Endothelial cell of umbilical vein (primary cell): ENCODE results near the gene ACAT2. TPM values are rescaled to one million over a fixed set of nuclear protein-coding genes. Genes with fewer than 3 reads are reported as not detected.

ENCODE experiments used
- BruUV-seq: library from RNA; stranded (reverse); fragments of 400-500 nt; replicated peaks from 2 replicates; lab custom pipeline; 2021; lab: Mats Ljungman, UMichigan
- CTCF ChIA-PET: fragments of 300-600, 350-600 bp; sonication (Branson Sonifier 250); formaldehyde crosslinking; loops from one replicate; lab custom pipeline; 2021; ENCODE audit warnings: antibody characterized with exemption, inconsistent platforms; lab: Charles Lee
- POLR2A ChIA-PET: fragments of 300-600, 350-600 bp; sonication (Branson Sonifier 250); formaldehyde crosslinking; loops from one replicate; lab custom pipeline; 2021; ENCODE audit warnings: antibody characterized with exemption, inconsistent platforms; lab: Charles Lee
- DNase-seq: peaks from one replicate; pipeline ENCODE4 v3.0.0-alpha.2; 2011; ENCODE audit warnings: low read depth, low spot score
- FAIRE-seq: peaks from 2 replicates; lab custom pipeline; 2011; peaks lifted over from hg19 to GRCh38; lab: Jason Lieb, UNC
- H2AFZ ChIP-seq: 2 replicates; pipeline ENCODE4 v1.6.0; 2012; ENCODE audit warnings: low read depth, low read length, control low read depth, inconsistent platforms
- H3K27ac ChIP-seq: 2 replicates; pipeline ENCODE4 v1.5.1; 2011; ENCODE audit warnings: low read depth, mild to moderate bottlenecking, control low read depth, low read length, moderate library complexity; ENCODE audit not compliant: insufficient read depth
- H3K27me3 ChIP-seq, 2 experiments: 2 replicates each; pipeline versions ENCODE4 v1.6.0 to v1.6.1; 2011; ENCODE audit warnings: low read length in 2 of 2, mixed read lengths in 1 of 2; ENCODE audit not compliant: control insufficient read depth in 2 of 2, insufficient read depth in 2 of 2
- H3K36me3 ChIP-seq, 2 experiments: 2 replicates in 1 of 2; 3 replicates in 1 of 2; pipeline ENCODE4 v1.5.1; 2011; ENCODE audit warnings: low read length in 2 of 2, mild to moderate bottlenecking in 1 of 2, moderate library complexity in 1 of 2; ENCODE audit not compliant: control insufficient read depth in 2 of 2, insufficient read depth in 2 of 2; ENCODE audit errors: extremely low read depth in 1 of 2
- H3K4me1 ChIP-seq: 3 replicates; pipeline ENCODE4 v1.5.1; 2011; ENCODE audit warnings: mild to moderate bottlenecking, low read length; ENCODE audit not compliant: control insufficient read depth, insufficient read depth; ENCODE audit errors: extremely low read depth
- H3K4me2 ChIP-seq: 2 replicates; pipeline ENCODE4 v1.6.1; 2011; ENCODE audit warnings: low read length, control low read depth, mixed read lengths; ENCODE audit not compliant: insufficient read depth
- H3K4me3 ChIP-seq, 3 experiments: fragments of 200-600 bp in 1 of 3; sonication (generic), shearing (Covaris generic) in 1 of 3; replicated peaks in 1 of 3; 2 replicates each; pipeline ENCODE4 v1.5.1; 2011 to 2016; ENCODE audit warnings: control low read depth in 3 of 3, low read length in 3 of 3, mild to moderate bottlenecking in 2 of 3, inconsistent platforms in 1 of 3, low read depth in 1 of 3, moderate library complexity in 1 of 3; ENCODE audit not compliant: insufficient read depth in 1 of 3
- H3K79me2 ChIP-seq: 2 replicates; pipeline ENCODE4 v1.6.0; 2012; ENCODE audit warnings: low read length, inconsistent platforms; ENCODE audit not compliant: control insufficient read depth, insufficient read depth
- H3K9ac ChIP-seq: replicated peaks from 2 replicates; pipeline ENCODE3; 2011; ENCODE audit warnings: low read length, control low read depth; ENCODE audit not compliant: insufficient read depth; ENCODE audit errors: extremely low read depth
- H3K9me1 ChIP-seq: replicated peaks from 3 replicates; pipeline ENCODE4 v1.6.0; 2011; ENCODE audit warnings: mild to moderate bottlenecking, low read length; ENCODE audit not compliant: control insufficient read depth, insufficient read depth; ENCODE audit errors: extremely low read depth
- H3K9me3 ChIP-seq: replicated peaks from 2 replicates; pipeline ENCODE4 v1.5.1; 2012; ENCODE audit warnings: low read length, inconsistent platforms; ENCODE audit not compliant: control insufficient read depth, insufficient read depth
- H4K20me1 ChIP-seq: replicated peaks from 2 replicates; pipeline ENCODE3; 2011; ENCODE audit warnings: mild to moderate bottlenecking, low read length; ENCODE audit not compliant: control insufficient read depth, insufficient read depth; ENCODE audit errors: extremely low read depth
- FOS ChIP-seq: IDR thresholded peaks from 2 replicates; pipeline ENCODE4 v1.6.1; 2011; ENCODE audit warnings: mild to moderate bottlenecking, low read length, moderate library complexity, borderline replicate concordance; ENCODE audit not compliant: insufficient read depth
- GATA2 ChIP-seq: IDR thresholded peaks from 2 replicates; pipeline ENCODE4 v1.7.0; 2011; ENCODE audit warnings: low read depth, mild to moderate bottlenecking, moderate library complexity, mixed read lengths, low read length; ENCODE audit not compliant: insufficient read length, insufficient read depth
- MYC ChIP-seq: IDR thresholded peaks from one replicate; pipeline ENCODE4 v1.6.1; 2011; ENCODE audit warnings: mild to moderate bottlenecking, low read depth, low read length
- POLR2A ChIP-seq: IDR thresholded peaks from 2 replicates; pipeline ENCODE4 v1.6.1; 2012; ENCODE audit warnings: low read depth, mild to moderate bottlenecking, control low read depth, low read length
- POLR2AphosphoS5 ChIP-seq: IDR thresholded peaks from 2 replicates; pipeline ENCODE4 v1.6.1; 2012; ENCODE audit warnings: low read depth, mild to moderate bottlenecking, control low read depth, low read length, moderate library complexity; ENCODE audit not compliant: insufficient read depth
- dilution Hi-C: fragments of 300-500 bp; cut with MboI; formaldehyde crosslinking; loops from one replicate; pipeline ENCODE4 v1.15.0; 2019; ENCODE audit warnings: low sequenced_read_pairs; ENCODE audit not compliant: extremely low pct_ligation_motif_present
- intact Hi-C: fragments of 100-400 bp; cut with micrococcal nuclease; formaldehyde crosslinking; loops from one replicate; pipeline ENCODE4 v1.10.0; 2022
- polyA plus RNA-seq, 4 experiments: library from polyadenylated mRNA; depleted of rRNA in 3 of 4; stranded (reverse) in 3 of 4; unstranded in 1 of 4; fragments of >200 nt; gene quantifications; 2 replicates each; pipeline versions ENCODE4 v1.2.1 to v1.2.3, GENCODE V29; 2011 to 2012; ENCODE audit warnings: missing spikeins in 1 of 4
- total RNA-seq: library from RNA; stranded (reverse); gene quantifications from 2 replicates; pipeline ENCODE4 v1.2.3, GENCODE V29; 2021
- TF ChIP-seq, protein P1 (sequence below), 2 donors: IDR thresholded peaks; 1 replicate in 1 of 2; 2 replicates in 1 of 2; pipeline ENCODE4 v1.5.1; 2011; ENCODE audit warnings: low read length in 2 of 2, mild to moderate bottlenecking in 2 of 2, moderate library complexity in 2 of 2, control low read depth in 1 of 2, inconsistent platforms in 1 of 2, low read depth in 1 of 2; ENCODE audit not compliant: insufficient read depth in 1 of 2; ENCODE audit errors: extremely low read depth in 1 of 2
- TF ChIP-seq, protein P2 (sequence below): IDR thresholded peaks from 2 replicates; pipeline ENCODE4 v1.6.1; 2011; ENCODE audit not compliant: insufficient read depth, insufficient read length

The ACAT2 gene
- total and polyA plus RNA-seq, 2 donors (not counting 3 experiments of a cell fraction or from before 2014, with no cell fraction given): 44.6 to 114 TPM

DNA sequence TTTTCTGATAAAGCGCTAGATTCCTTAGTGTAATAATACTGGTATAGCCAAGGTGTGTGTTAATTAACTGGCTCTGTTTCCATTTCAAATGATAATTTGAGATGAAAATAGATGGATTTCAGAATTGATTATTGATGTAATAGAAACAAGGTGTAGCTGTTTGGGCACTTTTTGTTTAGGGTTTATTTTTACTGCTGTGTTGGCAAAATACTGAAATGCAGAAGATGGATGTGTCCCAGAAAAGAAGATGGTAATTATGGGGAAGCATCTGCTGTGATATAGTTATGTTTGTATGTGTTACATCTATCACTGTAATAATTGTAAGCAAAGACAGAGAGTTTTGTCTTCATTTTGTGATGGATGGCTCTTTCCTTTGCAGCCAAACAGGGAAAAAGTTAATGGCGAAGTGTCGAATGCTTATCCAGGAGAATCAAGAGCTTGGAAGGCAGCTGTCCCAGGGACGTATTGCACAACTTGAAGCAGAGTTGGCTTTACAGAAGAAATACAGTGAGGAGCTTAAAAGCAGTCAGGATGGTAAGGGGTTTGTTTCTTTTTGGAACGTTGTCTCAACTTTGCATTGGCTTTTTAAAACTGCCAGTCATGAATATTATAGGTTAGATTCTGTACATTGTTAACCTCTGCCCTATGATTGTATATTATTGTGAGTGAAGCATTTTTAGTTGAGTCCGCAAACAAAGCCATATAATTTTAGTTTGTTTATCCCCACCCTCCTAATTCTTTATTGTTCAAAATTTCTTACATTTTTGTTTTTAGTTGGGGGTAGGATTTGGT is 8.6 kb upstream of the ACAT2 start:
- no peak for FAIRE-seq
- intact Hi-C loops: no loop called here
- H3K9me1 ChIP-seq: no peaks in the 10 kb centered on the region
- no peak for DNase-seq
- H4K20me1 ChIP-seq: no peaks in the 10 kb centered on the region
- H3K4me3 ChIP-seq: no peak overlapping the region
- H3K4me2 ChIP-seq: no peak overlapping the region
- H3K9me3 ChIP-seq: no peaks in the 10 kb centered on the region
- TF ChIP-seq, protein P1, sequence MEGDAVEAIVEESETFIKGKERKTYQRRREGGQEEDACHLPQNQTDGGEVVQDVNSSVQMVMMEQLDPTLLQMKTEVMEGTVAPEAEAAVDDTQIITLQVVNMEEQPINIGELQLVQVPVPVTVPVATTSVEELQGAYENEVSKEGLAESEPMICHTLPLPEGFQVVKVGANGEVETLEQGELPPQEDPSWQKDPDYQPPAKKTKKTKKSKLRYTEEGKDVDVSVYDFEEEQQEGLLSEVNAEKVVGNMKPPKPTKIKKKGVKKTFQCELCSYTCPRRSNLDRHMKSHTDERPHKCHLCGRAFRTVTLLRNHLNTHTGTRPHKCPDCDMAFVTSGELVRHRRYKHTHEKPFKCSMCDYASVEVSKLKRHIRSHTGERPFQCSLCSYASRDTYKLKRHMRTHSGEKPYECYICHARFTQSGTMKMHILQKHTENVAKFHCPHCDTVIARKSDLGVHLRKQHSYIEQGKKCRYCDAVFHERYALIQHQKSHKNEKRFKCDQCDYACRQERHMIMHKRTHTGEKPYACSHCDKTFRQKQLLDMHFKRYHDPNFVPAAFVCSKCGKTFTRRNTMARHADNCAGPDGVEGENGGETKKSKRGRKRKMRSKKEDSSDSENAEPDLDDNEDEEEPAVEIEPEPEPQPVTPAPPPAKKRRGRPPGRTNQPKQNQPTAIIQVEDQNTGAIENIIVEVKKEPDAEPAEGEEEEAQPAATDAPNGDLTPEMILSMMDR (IDR thresholded peaks at IDR 0.05; ENCODE audit: extremely low read depth in 1 of 2, insufficient read depth in 1 of 2, low read depth in 1 of 2, low read length in 2 of 2): no peak
- no peak for TF ChIP-seq GATA2
- no peak overlapping the region for H3K9ac ChIP-seq
- dilution Hi-C loops: no loop called here
- peaks cover 12% of the 10 kb centered on the region for H3K79me2 ChIP-seq
- no peaks in the 10 kb centered on the region for H3K27me3 ChIP-seq
- H2AFZ ChIP-seq: no peak overlapping the region
- peaks cover 19 to 29% of the 10 kb centered on the region in 2 experiments for H3K36me3 ChIP-seq
- no peaks in the 10 kb centered on the region for H3K4me1 ChIP-seq
- ChIA-PET CTCF (no interaction called here), POLR2A (no interaction called here)
- BruUV-seq: no TSS peak
- H3K27ac ChIP-seq: no peak overlapping the region

DNA sequence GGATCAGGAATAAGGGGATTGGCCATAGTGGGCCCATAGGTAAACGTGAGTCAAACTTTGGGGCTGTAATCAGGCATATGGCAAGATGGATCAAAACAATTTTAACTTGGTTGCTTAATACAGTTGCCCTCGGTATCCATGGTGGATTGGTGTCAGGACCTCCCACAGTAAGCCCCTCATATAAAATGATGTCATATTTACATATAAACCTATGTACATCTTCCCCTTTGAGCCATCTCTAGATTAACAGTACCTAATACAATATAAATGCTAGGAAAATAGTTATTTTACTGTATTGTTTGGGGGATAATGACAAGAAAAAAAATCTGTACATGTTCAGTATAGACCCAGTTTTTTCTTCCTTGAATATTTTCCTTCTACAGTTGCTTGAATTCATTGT is 7.4 kb upstream of the ACAT2 start:
- no TSS peak for BruUV-seq
- H3K4me2 ChIP-seq: no peak overlapping the region
- no peaks in the 10 kb centered on the region for H3K4me1 ChIP-seq
- TF ChIP-seq POLR2AphosphoS5 (no peak), POLR2A (no peak), GATA2 (no peak), FOS (no peak), MYC (no peak)
- TF ChIP-seq, protein P1 (IDR thresholded peaks at IDR 0.05; ENCODE audit: extremely low read depth in 1 of 2, insufficient read depth in 1 of 2, low read depth in 1 of 2, low read length in 2 of 2): no peak
- TF ChIP-seq, protein P2, sequence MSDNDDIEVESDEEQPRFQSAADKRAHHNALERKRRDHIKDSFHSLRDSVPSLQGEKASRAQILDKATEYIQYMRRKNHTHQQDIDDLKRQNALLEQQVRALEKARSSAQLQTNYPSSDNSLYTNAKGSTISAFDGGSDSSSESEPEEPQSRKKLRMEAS: no peak
- H3K79me2 ChIP-seq: peaks cover 12% of the 10 kb centered on the region
- H3K9ac ChIP-seq: no peak overlapping the region
- no peaks in the 10 kb centered on the region for H3K27me3 ChIP-seq
- FAIRE-seq (no peak), DNase-seq (no peak)
- intact Hi-C loops (no loop called here), dilution Hi-C loops (no loop called here)
- H2AFZ ChIP-seq: no peak overlapping the region
- no peak overlapping the region for H3K27ac ChIP-seq
- no peak overlapping the region for H3K4me3 ChIP-seq
- CTCF ChIA-PET: interaction anchor here (0.8 to 1.1 kb wide), 2 partner anchors 8 to 11 kb away, joined by 3 read pairs; no protein-coding TSS in a partner anchor
- no peaks in the 10 kb centered on the region for H3K9me1 ChIP-seq
- POLR2A ChIA-PET: no interaction called here
- H3K9me3 ChIP-seq: no peaks in the 10 kb centered on the region
- H3K36me3 ChIP-seq: peaks cover 20 to 25% of the 10 kb centered on the region in 2 experiments
- H4K20me1 ChIP-seq: no peaks in the 10 kb centered on the region
